A549 treated with dexamethasone at 1 μM for 4 hours (cell line): ENCODE results near the gene CLDN17. TPM values are rescaled to one million over a fixed set of nuclear protein-coding genes. Genes with fewer than 3 reads are reported as not detected.

Experiments
- total RNA-seq: library from RNA; stranded (reverse); fragments of 200-300 nt; extraction: Qiagen RNA extraction; gene quantifications from 5 replicates; pipeline ENCODE4 v1.2.3, GENCODE V29; 2022

The CLDN17 gene
- not detected in 5 replicates for total RNA-seq

GRCh38 chr21:30166705-30167104 lies at the start of gene CLDN17:
TSS of gene CLDN17 (minus strand) at chr21:30166805. CDS start at chr21:30166617, 188 bp downstream.

DNA sequence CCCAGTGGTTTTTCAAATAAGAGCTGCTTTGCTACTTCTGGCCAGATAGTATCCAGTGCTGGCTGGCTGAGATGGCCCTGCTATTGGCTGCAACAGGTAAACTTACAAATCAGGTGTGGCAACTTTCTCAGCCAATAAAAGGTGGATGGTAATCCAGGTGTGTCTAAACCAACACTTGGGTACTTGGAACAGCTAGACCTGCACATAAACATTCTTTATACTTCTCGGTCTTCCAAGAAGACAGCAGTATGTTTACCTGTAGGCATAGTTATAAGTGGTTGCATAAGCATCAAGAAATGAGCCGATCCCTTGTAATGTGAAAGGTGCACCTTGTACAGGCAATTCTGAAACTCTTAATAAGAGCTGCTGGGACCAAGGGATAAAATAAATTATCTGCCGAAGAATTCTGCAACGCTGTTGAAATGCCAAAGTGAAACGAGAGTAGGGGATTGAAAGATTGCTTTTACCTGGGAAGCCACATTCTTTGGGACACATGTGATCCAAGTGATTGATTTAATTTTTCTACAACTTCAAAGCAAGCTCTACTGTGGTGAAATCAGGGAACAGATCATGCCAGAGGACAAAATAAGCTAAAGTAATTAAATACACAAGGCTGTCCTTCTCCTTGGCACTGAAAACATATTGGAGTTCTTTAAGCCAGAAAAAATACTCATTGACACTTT lies 49.6 kb upstream of the CLDN17 start, which contains the start of gene CLDN8:
Gene CLDN8, minus strand, starts transcription at position 57 of the 683 bp plus-strand sequence. CDS start 172 bp downstream, outside the sequence.

Other genes with a start within 250 kb of the CLDN17 start
- gene GRIK1, start 226.8 kb downstream of the CLDN17 start, total RNA-seq, result not detected in 5 replicates
- not detected in 5 replicates for gene CLDN8, start 49.3 kb upstream of the CLDN17 start, total RNA-seq
- gene KRTAP24-1, start 116.1 kb upstream of the CLDN17 start, total RNA-seq, result not detected in 5 replicates
- gene KRTAP25-1, start 122.7 kb upstream of the CLDN17 start, total RNA-seq, result not detected in 5 replicates
- not detected in 5 replicates for gene KRTAP26-1, start 153.5 kb upstream of the CLDN17 start, total RNA-seq
- not detected in 5 replicates for gene KRTAP27-1, start 170.9 kb upstream of the CLDN17 start, total RNA-seq
- not detected in 5 replicates for gene KRTAP23-1, start 181.8 kb upstream of the CLDN17 start, total RNA-seq
- 0.09 TPM in 1 of 5 replicates, not detected in the others for gene KRTAP13-2, start 205.5 kb upstream of the CLDN17 start, total RNA-seq
- gene KRTAP13-1, start 229.2 kb upstream of the CLDN17 start, total RNA-seq, result not detected in 5 replicates